NCI-H526 (cell line): ENCODE data around the gene SNAPC3.
A peak's percentile ranks its signal among the peaks of the same experiment; 100 is the strongest.
"Not testable (repeated sequence)": the region's sequence is repeated elsewhere in the genome, so short reads cannot be mapped to it uniquely, and the experiment has no call there.

Experiments used
- DNase-seq, 2 experiments: peaks; one replicate each; lab custom pipeline; 2025; lab: John Stamatoyannopoulos, UW

The SNAPC3 gene

GRCh38 chr9:15422372-15423230 is at the start of gene SNAPC3:
SNAPC3 (plus strand) TSS chr9:15422876; CDS start chr9:15422880, 4 bp downstream.
- peak; percentile 96 to 99 for DNase-seq

- DNase-seq = no peak
These were observed 48.8 kb upstream of the SNAPC3 start for GRCh38 chr9:15373881-15374280.

- no peak for DNase-seq
These were observed 48.4 kb upstream of the SNAPC3 start for GRCh38 chr9:15374310-15374709.

- no peak for DNase-seq
These were observed 47.9 kb upstream of the SNAPC3 start for GRCh38 chr9:15374825-15375224.

- DNase-seq = no peak
These were observed 44.8 kb upstream of the SNAPC3 start for GRCh38 chr9:15377625-15378540.

GRCh38 chr9:15379317-15379716 is 43.4 kb upstream of the SNAPC3 start:
- not testable (repeated sequence) for DNase-seq

- not testable (repeated sequence) for DNase-seq
These were observed 42.8 kb upstream of the SNAPC3 start for GRCh38 chr9:15379888-15380287.

DNA sequence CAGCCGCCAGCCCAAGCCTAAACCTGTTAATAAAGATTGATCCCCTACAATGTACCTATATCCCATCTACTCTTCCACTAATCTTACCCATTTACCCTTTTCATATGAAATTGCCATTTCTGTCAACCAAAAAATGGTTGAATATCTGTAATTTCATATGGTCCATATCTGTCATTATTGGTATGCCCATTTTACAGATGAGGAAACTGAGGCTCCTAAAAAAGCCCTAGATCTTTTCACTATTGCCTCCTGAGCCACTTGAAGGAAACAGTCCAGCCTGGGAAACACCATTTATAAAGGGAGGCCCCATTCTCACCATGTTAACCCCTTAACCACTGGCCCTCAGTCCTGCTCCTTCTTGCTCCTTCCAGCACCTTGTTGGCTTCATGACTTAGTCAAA is 41.2 kb upstream of the SNAPC3 start:
- DNase-seq = no peak

DNA sequence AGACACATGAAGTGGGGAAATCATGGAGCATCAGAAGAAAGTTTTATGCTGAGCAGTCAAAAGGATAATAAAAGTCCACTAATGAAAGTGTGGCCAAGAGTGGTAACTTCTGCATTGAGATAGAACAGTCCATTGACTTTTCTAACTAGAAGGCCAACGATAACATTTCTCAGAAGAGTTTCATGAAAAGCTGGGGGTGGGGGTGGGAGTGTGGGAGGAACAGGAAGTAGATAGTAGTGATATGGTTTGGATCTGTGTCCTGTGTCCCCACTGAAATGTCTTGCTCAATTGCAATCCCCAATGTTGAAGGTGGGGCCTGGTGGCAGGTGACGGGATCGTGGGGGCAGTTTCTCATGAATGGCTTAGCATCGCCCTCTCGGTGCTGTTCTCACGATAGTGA is 36.2 kb upstream of the SNAPC3 start:
- DNase-seq = no peak

DNA sequence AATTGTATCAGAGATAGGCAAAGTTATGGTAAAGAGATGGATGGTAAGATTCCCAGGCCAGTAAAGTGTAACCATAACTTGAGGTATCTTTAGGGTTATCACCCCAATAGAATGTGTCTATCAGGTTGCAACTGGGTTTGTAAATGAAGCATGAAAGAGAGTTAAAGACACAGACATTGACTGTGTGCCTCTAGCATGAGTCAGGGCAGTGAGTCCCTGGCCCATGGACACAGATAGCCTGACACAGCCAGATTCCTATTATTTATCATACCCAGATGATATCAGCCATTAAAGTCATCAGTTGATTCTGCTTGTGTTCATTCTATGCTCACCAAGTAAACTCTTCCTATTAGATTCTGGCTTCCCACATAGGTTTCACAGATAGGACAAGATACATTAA is 33.5 kb upstream of the SNAPC3 start:
- DNase-seq = no peak

- DNase-seq = no peak
These were observed 33.0 kb upstream of the SNAPC3 start for GRCh38 chr9:15389631-15390030.

- no peak for DNase-seq
These were observed 32.5 kb upstream of the SNAPC3 start for GRCh38 chr9:15390201-15390600.

- DNase-seq = no peak
These were observed 30.3 kb upstream of the SNAPC3 start for GRCh38 chr9:15392363-15392762.

DNA sequence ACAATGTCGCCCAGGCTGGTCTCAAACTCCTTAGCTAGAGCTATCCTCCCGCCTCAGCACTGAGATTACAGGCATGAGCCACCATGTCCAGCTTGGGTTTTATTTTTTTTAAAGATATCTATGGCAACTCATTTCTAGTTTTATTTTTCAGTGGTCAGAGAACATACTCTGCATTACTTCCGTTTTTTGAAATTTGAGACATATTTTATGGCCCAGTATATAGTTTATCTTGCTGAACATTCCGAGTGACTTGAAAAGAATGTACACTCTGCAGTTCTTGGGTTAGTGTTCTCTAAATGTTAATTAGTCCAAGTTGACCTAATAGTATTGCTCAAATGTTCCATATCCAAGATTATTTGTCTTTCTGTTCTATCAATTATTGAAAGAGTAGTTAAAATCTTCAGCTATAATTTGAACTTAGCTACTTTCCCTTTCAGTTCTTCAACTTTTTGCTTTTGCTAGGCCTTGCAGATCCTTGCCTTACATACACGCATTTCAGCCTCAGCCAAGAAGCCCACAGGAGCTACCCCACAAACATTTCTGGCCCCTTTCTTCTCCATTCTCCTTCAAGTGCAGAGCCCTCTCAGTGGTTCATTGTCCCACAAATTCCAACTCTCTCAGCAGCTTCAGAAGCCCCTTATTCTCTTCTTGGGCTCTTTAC is 22.3 kb upstream of the SNAPC3 start:
- no peak for DNase-seq

- DNase-seq = no peak
These were observed 21.4 kb upstream of the SNAPC3 start for GRCh38 chr9:15401266-15401665.

- DNase-seq = peak; percentile 19 to 62
These were observed 19.5 kb upstream of the SNAPC3 start for GRCh38 chr9:15403155-15403554.

GRCh38 chr9:15404171-15404570 is 18.5 kb upstream of the SNAPC3 start:
- DNase-seq = no peak

DNA sequence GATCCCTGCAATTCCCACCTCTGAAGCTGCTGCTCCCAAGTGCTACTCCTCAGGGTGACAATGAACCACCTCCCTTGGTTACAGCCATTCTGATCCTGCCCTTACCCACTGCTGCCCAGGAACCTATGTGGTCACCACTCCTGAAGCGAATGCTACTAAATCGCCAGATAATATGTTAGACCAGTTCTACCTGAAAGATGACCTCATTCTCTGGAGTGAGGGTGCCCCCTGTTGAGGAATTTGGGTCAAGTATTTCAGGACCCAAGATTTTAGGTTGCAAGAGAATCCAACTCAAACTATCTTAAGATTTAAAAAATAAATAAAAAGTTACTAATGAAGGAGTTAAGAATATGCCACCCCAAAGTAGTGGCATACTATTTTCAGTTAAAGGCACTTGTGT is 5.8 kb upstream of the SNAPC3 start:
- peak; percentile 34 to 39 for DNase-seq

DNA sequence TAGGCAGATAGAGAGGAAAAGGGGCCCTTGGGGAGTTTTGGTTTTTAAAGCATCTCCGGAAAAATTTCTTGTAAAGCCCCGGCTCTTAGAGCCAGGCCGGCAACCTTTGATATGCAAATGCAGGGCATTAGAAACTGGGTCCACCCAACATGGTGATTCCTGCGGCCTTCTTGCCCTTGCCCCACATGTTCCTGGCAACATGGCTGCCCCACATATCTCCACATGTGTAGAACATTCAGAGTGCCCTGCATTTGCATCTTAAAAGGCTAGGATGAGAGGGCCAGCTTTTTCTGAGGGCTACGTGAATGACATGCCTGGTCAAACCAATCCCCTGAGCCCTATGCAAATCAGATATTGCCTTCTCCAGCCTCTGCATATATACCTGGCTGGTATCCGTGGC is 5.0 kb upstream of the SNAPC3 start:
- DNase-seq = peak; percentile 35 to 71

GRCh38 chr9:15420796-15421195 is 1.9 kb upstream of the SNAPC3 start:
- DNase-seq = no peak

DNA sequence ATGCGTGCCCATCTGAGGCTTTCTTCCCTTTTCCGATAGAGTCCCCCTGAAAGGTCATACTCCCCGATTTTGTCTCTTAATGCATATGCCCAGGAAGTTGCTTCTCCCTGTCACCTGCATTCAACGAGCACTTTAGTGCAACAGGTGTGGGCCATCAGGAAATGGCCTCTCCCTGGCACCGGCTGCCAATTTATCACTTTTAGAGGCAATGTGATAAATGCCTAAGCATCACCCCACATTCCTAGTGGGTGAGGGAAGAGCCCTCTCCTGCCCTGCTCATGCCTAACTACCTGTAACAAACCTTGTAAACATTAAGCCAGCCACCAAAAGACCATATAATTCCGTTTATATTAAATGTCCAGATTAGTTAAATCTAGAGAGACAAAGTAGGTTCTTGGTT is 1.1 kb upstream of the SNAPC3 start:
- DNase-seq = peak in 1 of 2 experiments; percentile 16

DNA sequence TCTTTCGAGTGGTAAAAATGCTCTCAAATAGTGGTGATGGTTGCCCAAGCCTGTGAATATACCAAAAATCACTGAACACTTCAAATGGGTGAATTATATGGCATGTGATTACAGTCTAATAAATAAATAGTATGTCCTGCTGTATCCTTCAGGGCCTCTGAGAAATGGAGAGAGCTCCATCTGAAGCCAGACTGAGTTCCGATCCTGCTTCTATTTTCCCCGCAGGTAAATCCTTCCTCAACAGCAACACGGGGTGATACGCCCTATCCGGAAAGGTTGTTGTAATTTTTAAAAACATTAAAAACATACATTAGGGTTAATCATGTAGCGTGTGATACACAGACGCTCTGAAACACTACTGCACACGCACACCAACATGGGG is 695 bp upstream of the SNAPC3 start:
- no peak for DNase-seq
